Endothelial cell of umbilical vein (primary cell): ENCODE results near the gene AP3M1. TPM values are rescaled to one million over a fixed set of nuclear protein-coding genes. Genes with fewer than 3 reads are reported as not detected.

Source experiments
- BruUV-seq: library from RNA; stranded (reverse); fragments of 400-500 nt; replicated peaks from 2 replicates; lab custom pipeline; 2021; lab: Mats Ljungman, UMichigan
- CTCF ChIA-PET: fragments of 300-600, 350-600 bp; sonication (Branson Sonifier 250); formaldehyde crosslinking; loops from one replicate; lab custom pipeline; 2021; ENCODE audit warnings: antibody characterized with exemption, inconsistent platforms; lab: Charles Lee
- POLR2A ChIA-PET: fragments of 300-600, 350-600 bp; sonication (Branson Sonifier 250); formaldehyde crosslinking; loops from one replicate; lab custom pipeline; 2021; ENCODE audit warnings: antibody characterized with exemption, inconsistent platforms; lab: Charles Lee
- DNase-seq: peaks from one replicate; pipeline ENCODE4 v3.0.0-alpha.2; 2011; ENCODE audit warnings: low read depth, low spot score
- FAIRE-seq: peaks from 2 replicates; lab custom pipeline; 2011; peaks lifted over from hg19 to GRCh38; lab: Jason Lieb, UNC
- H2AFZ ChIP-seq: 2 replicates; pipeline ENCODE4 v1.6.0; 2012; ENCODE audit warnings: low read depth, low read length, control low read depth, inconsistent platforms
- H3K27ac ChIP-seq: 2 replicates; pipeline ENCODE4 v1.5.1; 2011; ENCODE audit warnings: low read depth, mild to moderate bottlenecking, control low read depth, low read length, moderate library complexity; ENCODE audit not compliant: insufficient read depth
- H3K27me3 ChIP-seq, 2 experiments: 2 replicates each; pipeline versions ENCODE4 v1.6.0 to v1.6.1; 2011; ENCODE audit warnings: low read length in 2 of 2, mixed read lengths in 1 of 2; ENCODE audit not compliant: control insufficient read depth in 2 of 2, insufficient read depth in 2 of 2
- H3K36me3 ChIP-seq, 2 experiments: 2 replicates in 1 of 2; 3 replicates in 1 of 2; pipeline ENCODE4 v1.5.1; 2011; ENCODE audit warnings: low read length in 2 of 2, mild to moderate bottlenecking in 1 of 2, moderate library complexity in 1 of 2; ENCODE audit not compliant: control insufficient read depth in 2 of 2, insufficient read depth in 2 of 2; ENCODE audit errors: extremely low read depth in 1 of 2
- H3K4me1 ChIP-seq: 3 replicates; pipeline ENCODE4 v1.5.1; 2011; ENCODE audit warnings: mild to moderate bottlenecking, low read length; ENCODE audit not compliant: control insufficient read depth, insufficient read depth; ENCODE audit errors: extremely low read depth
- H3K4me2 ChIP-seq: 2 replicates; pipeline ENCODE4 v1.6.1; 2011; ENCODE audit warnings: low read length, control low read depth, mixed read lengths; ENCODE audit not compliant: insufficient read depth
- H3K4me3 ChIP-seq, 3 experiments: fragments of 200-600 bp in 1 of 3; sonication (generic), shearing (Covaris generic) in 1 of 3; replicated peaks in 1 of 3; 2 replicates each; pipeline ENCODE4 v1.5.1; 2011 to 2016; ENCODE audit warnings: control low read depth in 3 of 3, low read length in 3 of 3, mild to moderate bottlenecking in 2 of 3, inconsistent platforms in 1 of 3, low read depth in 1 of 3, moderate library complexity in 1 of 3; ENCODE audit not compliant: insufficient read depth in 1 of 3
- H3K79me2 ChIP-seq: 2 replicates; pipeline ENCODE4 v1.6.0; 2012; ENCODE audit warnings: low read length, inconsistent platforms; ENCODE audit not compliant: control insufficient read depth, insufficient read depth
- H3K9ac ChIP-seq: replicated peaks from 2 replicates; pipeline ENCODE3; 2011; ENCODE audit warnings: low read length, control low read depth; ENCODE audit not compliant: insufficient read depth; ENCODE audit errors: extremely low read depth
- H3K9me1 ChIP-seq: replicated peaks from 3 replicates; pipeline ENCODE4 v1.6.0; 2011; ENCODE audit warnings: mild to moderate bottlenecking, low read length; ENCODE audit not compliant: control insufficient read depth, insufficient read depth; ENCODE audit errors: extremely low read depth
- H3K9me3 ChIP-seq: replicated peaks from 2 replicates; pipeline ENCODE4 v1.5.1; 2012; ENCODE audit warnings: low read length, inconsistent platforms; ENCODE audit not compliant: control insufficient read depth, insufficient read depth
- H4K20me1 ChIP-seq: replicated peaks from 2 replicates; pipeline ENCODE3; 2011; ENCODE audit warnings: mild to moderate bottlenecking, low read length; ENCODE audit not compliant: control insufficient read depth, insufficient read depth; ENCODE audit errors: extremely low read depth
- CTCF ChIP-seq, 2 donors: IDR thresholded peaks; 1 replicate in 1 of 2; 2 replicates in 1 of 2; pipeline ENCODE4 v1.5.1; 2011; ENCODE audit warnings: low read length in 2 of 2, mild to moderate bottlenecking in 2 of 2, moderate library complexity in 2 of 2, control low read depth in 1 of 2, inconsistent platforms in 1 of 2, low read depth in 1 of 2; ENCODE audit not compliant: insufficient read depth in 1 of 2; ENCODE audit errors: extremely low read depth in 1 of 2
- EZH2 ChIP-seq: IDR thresholded peaks from 2 replicates; pipeline ENCODE4 v1.6.1; 2012; ENCODE audit warnings: borderline replicate concordance, low read depth, mild to moderate bottlenecking, moderate library complexity, low read length, inconsistent platforms; ENCODE audit not compliant: severe bottlenecking
- FOS ChIP-seq: IDR thresholded peaks from 2 replicates; pipeline ENCODE4 v1.6.1; 2011; ENCODE audit warnings: mild to moderate bottlenecking, low read length, moderate library complexity, borderline replicate concordance; ENCODE audit not compliant: insufficient read depth
- GATA2 ChIP-seq: IDR thresholded peaks from 2 replicates; pipeline ENCODE4 v1.7.0; 2011; ENCODE audit warnings: low read depth, mild to moderate bottlenecking, moderate library complexity, mixed read lengths, low read length; ENCODE audit not compliant: insufficient read length, insufficient read depth
- JUN ChIP-seq: IDR thresholded peaks from 2 replicates; pipeline ENCODE4 v1.6.1; 2011; ENCODE audit warnings: borderline replicate concordance, low read depth; ENCODE audit not compliant: insufficient read length, insufficient read depth
- MAX ChIP-seq: IDR thresholded peaks from 2 replicates; pipeline ENCODE4 v1.6.1; 2011; ENCODE audit not compliant: insufficient read depth, insufficient read length
- MYC ChIP-seq: IDR thresholded peaks from one replicate; pipeline ENCODE4 v1.6.1; 2011; ENCODE audit warnings: mild to moderate bottlenecking, low read depth, low read length
- POLR2A ChIP-seq: IDR thresholded peaks from 2 replicates; pipeline ENCODE4 v1.6.1; 2012; ENCODE audit warnings: low read depth, mild to moderate bottlenecking, control low read depth, low read length
- POLR2AphosphoS5 ChIP-seq: IDR thresholded peaks from 2 replicates; pipeline ENCODE4 v1.6.1; 2012; ENCODE audit warnings: low read depth, mild to moderate bottlenecking, control low read depth, low read length, moderate library complexity; ENCODE audit not compliant: insufficient read depth
- dilution Hi-C: fragments of 300-500 bp; cut with MboI; formaldehyde crosslinking; loops from one replicate; pipeline ENCODE4 v1.15.0; 2019; ENCODE audit warnings: low sequenced_read_pairs; ENCODE audit not compliant: extremely low pct_ligation_motif_present
- intact Hi-C: fragments of 100-400 bp; cut with micrococcal nuclease; formaldehyde crosslinking; loops from one replicate; pipeline ENCODE4 v1.10.0; 2022
- polyA plus RNA-seq, 4 experiments: library from polyadenylated mRNA; depleted of rRNA in 3 of 4; stranded (reverse) in 3 of 4; unstranded in 1 of 4; fragments of >200 nt; gene quantifications; 2 replicates each; pipeline versions ENCODE4 v1.2.1 to v1.2.3, GENCODE V29; 2011 to 2012; ENCODE audit warnings: missing spikeins in 1 of 4
- total RNA-seq: library from RNA; stranded (reverse); gene quantifications from 2 replicates; pipeline ENCODE4 v1.2.3, GENCODE V29; 2021

Gene AP3M1
- total and polyA plus RNA-seq, 2 donors (not counting 3 experiments of a cell fraction or from before 2014, with no cell fraction given): 34.0 to 58.8 TPM

GRCh38 chr10:74113546-74113945, 37.1 kb downstream of the AP3M1 start:
- DNase-seq (no peak), FAIRE-seq (no peak)
- dilution Hi-C loops: no loop called here
- Histone ChIP-seq H3K27ac (no peak overlapping the region), H3K27me3 (no peaks in the 10 kb centered on the region), H3K4me3 (no peak overlapping the region), H3K36me3 (peaks cover 54 to 60% of the 10 kb centered on the region in 2 experiments), H3K4me2 (no peak overlapping the region), H3K4me1 (peaks cover 2% of the 10 kb centered on the region), H3K79me2 (peaks cover 11% of the 10 kb centered on the region), H4K20me1 (no peaks in the 10 kb centered on the region), H3K9me1 (no peaks in the 10 kb centered on the region), H3K9ac (no peak overlapping the region), H3K9me3 (no peaks in the 10 kb centered on the region), H2AFZ (no peak overlapping the region)
- BruUV-seq: no TSS peak
- intact Hi-C loops: no loop called here
- CTCF ChIA-PET: interaction anchor here (0.7 to 1.7 kb wide), 3 partner anchors 12 to 1117 kb away, joined by 3 read pairs; no protein-coding TSS in a partner anchor
- POLR2A ChIA-PET: no interaction called here
- TF ChIP-seq FOS (no peak), MAX (no peak), GATA2 (no peak), POLR2AphosphoS5 (no peak), POLR2A (no peak), CTCF (IDR thresholded peaks at IDR 0.05; ENCODE audit: extremely low read depth in 1 of 2, insufficient read depth in 1 of 2, low read depth in 1 of 2, low read length in 2 of 2) (no peak), MYC (no peak), JUN (no peak), EZH2 (no peak)
